DMS 273 (cell line): Measurements from ENCODE around the gene PRR23E.

Experiments
- DNase-seq: peaks from one replicate; lab custom pipeline; 2025; ENCODE audit not compliant: unreplicated experiment; lab: John Stamatoyannopoulos, UW

Gene PRR23E, protein sequence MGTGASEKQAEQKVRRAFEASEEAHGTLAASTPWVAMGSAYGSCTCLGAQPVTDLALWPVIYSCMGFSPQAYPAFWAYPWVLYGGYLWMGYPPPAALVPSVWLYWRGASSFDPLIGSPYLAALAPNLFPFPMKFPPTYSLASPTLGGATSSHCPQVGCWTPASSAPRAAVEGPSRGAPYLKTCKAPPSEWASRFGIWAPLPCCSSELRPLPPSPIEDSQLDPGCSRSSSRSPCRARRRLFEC

DNA sequence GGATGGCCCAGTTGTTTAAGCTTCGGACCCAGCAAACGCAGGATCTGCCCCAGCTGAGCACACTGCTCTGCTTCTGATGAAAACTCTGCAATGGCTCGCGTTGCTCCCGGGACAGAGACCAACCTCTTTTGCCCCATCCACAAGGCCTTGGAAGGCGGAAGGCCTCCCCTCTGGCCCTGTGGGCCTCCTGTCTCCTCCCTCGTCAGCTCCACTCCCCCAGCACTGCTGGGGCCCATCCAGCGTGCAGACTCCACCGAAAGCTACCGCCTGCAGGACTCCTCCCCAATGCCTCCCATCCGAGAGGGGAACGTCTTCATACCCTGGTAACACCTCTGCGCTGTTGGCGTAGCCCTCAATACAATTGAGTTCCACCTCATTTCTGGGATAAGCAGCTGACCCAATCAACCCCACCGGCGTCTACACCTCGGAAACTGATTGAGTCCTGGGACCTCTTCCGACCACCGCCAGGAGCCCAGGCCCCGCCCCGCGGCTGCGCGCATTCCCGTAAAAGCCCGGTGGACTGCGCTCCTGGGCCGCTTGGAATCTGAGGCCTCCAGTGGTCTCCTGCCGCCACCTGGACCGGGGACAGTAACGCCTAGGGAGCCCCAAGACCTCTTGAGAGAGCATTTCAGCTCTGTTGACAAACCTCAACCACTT lies at the start of gene PRR23E:
Gene PRR23E, plus strand, starts transcription at position 556 of the 657 bp plus-strand sequence. CDS start 3,555 bp downstream, outside the sequence.
- DNase-seq, result no peak

DNA sequence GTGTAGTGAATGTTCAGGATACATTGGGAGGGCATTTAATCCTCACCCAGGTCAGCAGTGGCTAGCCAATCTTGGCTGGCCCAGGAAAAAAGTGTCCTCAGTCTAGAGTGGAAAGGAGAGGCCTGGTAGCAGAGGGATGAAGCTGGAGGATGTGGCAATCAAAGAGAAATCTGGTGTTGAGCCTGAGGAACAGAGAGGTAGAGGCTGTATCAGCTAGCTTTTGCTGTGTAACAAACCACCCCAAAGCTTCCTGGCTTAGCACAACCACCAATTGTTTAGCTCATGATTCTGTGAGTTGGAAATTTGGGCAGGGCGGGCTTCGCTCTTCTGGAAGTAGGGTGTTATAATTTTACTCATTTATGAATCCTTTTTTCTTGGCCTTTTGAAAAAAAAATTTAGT lies 49.8 kb upstream of the PRR23E start:
- DNase-seq, result no peak

DNA sequence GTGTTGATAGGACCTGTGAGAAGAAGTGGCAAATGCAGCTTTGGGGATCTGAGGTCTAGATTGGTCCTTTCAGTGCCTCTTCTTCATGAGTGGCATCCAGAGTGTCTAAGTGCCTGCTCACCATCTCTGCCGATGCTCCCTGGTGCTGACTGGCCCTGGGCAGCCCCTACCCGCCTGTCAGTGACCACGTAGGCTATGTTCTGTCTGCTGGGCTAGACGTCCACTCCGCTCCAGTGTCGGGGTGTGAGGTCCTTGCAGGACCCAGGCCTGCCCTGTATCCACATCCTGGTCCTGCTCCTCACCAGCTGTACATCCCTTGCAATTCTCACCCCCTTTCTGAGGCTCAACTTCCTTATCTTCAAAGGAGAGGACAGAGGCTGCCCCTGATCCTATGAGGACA lies 48.3 kb upstream of the PRR23E start:
- DNase-seq, result no peak

DNA sequence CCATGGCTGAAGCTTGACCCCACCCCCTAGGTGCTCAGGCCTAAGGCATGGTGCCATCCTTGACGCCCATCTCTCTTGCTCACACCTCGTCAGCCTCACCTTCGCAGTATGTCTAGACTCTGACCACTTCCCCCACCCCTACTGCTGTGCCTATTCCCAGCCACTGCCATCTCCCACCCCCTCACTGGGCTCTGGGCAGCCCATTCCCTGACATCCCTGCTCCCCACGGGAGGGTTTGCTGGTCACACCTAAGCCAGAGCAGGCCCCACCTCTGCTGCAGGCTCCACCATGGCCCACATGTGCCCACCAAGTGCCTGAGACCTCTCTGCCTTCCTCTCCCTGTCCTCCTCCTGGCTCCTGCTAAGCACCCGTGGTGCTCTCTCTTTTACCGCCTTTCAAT lies 47.7 kb upstream of the PRR23E start:
- no peak for DNase-seq

DNA sequence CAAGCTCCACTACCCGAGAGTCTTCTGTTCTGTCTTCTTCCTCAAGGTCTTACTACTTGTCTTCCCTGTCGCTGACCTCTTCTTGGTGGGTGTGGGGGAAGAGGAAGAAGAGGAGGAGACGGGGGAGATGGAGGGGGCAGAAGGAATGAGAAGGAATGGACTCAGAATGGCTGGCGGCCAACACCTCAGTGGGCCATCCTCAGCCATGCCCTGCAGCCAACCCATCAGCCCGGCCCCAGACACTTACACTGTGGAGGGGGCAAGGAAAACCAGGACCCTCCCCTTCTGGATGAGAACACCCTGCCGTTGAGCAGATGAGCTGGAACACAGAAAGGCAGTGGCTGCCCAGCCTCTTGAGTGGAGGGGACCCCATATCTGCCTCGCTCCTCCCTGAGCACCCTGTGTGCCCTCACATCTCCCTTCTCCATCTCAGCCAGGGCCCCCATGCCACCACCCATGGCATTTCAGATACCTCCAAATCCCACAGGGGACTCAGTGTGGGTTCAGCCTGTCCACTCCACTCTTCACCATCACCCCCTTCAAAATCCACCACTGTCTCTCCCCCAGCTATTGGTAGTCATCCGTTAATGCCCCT lies 45.5 kb upstream of the PRR23E start:
- no peak for DNase-seq

DNA sequence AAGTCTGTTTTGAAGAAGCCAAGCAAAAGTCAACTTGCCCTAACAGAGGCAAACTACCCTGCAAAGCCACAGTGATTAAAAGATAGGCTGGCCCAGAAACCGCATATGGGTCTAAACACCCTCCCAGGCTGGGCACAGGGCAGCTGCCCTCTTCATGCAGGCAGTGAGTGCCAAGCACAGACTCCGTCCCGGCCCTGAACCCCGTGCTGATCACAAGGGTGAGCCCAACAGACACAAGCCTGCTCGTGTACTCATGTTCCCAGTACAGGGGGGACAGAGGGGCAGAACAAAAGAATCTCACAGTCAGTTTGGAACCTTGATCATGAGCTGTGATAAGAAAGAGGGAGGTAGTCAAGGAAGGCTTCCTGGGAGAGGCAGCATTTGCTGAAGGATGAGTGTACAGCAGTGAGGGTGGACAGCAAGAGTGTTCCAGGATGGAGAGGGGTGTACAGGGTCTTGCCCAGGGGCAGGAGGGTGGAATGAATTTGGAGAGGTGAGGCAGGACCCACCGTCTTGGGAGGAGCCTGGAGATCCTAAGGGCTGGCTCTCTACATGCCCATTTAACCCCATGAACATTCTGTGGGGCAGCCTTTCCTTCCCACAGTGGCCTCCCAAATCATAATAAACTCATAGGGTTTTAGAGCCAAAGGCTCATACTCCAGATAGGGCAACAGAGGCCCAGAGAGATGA lies 43.2 kb upstream of the PRR23E start:
- DNase-seq, result no peak

DNA sequence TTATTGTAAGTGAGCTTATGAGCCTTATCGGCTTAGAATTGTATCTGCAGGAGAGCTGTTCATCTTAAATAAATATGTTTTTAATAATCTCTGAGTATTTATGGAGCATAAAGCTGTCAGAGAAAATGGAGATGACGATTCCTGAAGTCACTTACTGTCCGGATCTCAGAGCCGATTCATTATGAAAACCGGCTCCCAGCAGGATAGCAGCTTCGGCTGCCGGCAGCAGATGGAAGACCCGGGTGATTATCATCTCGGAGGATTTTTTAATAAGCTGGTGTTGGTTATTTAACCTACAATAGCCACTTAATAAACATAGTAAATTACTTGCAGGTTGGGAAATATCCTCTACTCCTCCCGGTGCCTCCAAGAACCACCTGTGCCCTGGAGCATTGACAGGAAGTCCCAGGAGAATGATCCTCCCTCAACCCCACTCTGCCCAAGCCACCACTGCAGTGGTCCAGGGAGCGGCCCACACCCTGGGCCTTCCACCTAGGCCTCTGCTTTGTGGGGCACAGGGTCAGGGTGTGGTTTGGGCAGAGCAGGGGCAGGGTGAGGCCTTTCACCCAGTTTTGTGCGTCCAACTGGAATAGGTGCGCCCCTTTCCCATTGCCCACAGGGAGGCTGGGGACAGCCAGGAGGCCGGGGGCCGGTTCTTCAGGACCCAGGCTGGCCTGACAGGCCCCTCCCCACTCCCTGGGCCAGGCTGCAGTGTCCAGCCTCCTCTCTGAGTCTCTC lies 42.2 kb upstream of the PRR23E start:
- DNase-seq, result peak; percentile 77

DNA sequence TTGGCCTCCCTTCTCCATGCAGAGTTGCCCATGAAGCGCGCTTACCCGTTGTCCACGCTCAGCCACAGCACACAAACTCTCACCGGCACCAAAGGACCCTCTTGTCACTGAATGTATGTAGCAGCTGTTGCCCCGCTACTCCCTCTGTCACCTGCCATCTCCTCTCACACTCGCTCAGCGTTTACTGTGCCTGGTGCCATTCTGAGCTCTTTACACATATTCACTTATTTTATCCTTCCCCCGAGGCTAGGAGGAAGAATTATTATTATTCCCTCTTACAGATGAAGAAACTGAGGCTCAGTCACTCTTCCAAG lies 41.7 kb upstream of the PRR23E start:
- no peak for DNase-seq

DNA sequence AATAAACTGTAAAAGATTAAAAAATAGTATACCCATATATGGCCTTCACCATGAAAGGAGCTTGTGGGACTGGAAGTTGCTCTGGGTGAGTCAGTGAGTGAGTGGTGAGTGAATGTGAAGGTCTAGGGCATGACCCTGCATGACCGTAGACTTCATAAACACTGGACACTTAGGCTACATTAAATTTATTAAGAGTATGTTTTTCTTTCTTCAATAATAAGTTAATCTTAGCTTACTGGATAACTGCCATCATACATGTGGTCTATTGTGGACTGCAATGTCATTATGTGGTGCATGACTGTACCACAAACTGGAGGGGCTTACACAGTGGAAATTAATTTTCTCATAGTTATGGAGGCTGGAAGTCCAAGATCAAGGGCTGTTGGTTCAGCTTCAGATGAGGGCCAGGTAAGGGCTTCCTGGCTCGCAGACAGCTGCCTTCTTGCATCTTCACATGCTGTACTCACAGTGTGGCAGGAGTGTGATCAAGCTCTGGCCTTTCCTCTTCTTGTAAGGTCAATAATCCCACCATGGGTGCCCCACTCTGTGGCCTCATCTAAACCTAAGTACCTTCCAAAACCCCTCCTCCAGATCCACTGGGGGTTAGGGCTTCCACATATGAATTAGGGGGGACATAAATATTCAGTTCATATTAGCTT lies 40.8 kb upstream of the PRR23E start:
- no peak for DNase-seq

DNA sequence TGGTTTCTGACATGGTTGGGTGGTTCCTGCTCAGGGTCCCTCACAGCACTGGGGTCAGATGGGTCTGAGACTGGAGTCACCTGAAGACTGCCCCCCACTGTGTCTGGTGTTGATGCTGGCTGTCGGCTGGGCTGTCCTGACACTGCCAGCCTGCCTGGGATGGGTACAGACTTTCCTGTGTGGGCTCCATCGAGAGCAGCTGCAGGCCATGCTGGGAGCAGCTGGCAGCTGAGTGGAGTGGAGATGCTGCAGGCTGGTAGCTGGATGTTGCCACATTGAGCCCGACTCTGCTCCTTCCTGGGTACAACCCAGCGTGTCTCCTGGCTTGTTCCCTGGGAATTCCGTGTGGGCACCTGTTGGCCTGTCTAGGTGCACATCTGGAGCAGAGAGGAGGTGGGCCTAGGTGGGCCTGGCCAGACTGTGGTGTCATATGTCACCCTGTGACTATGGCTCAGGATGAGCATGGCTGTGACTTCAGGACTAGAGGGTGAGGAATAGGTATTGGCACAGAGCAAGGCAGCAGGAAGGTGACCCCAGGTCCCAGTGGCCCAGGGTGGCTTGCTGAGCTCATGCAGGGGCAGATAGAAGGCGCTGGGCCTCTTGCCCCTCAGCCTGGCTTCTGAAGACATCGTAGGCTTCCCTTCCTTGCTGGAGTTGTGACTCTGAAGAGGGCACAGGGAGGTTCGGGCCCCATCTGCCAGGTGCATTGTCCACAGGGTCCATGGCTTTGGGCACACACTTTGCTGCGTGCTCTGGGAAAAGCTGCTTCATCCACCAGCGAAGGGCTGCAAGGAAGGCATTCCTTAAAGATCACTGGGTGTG lies 40.0 kb upstream of the PRR23E start:
- DNase-seq, result peak; percentile 75

DNA sequence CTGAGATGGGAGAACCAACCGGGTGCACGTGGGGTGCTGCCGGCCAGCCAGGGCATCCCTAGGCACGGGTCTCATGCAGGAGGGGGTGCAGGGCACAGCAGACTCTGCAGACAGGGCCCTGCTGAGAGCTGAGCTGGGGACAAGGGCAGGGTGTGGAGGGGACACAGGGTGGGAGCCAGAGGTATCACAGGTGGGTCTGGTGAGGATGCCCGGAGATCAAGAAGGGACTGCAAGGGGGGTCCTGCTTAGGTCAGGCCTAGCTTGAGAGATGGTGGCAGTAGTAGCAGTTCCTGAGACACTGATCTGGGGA lies 39.5 kb upstream of the PRR23E start:
- DNase-seq, result no peak

DNA sequence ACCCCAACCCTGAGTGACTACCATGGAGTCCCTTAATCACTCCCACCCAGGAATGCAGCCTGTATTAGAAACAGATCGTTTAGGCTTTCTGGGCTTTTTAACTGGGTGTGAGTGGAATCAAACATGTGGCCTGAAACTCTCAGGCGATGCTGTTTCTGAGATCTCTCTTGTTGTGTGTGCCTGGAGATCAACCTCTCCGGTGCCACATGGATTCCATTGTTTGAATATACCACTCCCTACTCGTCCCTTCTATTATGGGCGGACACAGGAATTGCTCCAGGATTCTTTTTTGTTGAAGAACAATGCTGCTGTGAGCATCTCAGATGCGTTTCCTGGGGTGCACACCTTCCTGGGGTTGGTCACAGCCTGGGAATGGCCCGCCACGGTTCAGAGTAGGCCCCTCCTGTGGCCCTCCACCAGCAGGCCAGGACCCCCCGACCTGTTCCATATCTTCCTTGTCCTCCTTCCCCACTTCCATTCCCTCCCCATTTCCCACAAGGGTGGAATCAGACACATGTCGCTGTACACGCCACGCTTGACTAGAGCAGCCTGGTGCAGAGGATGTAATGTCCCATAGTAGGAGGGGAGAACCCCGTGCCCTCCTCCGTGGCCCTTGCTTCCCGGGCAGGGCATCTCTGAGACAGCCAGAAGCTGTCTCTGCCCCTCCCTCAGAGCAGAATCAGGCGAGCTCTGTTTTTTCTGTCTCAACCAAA lies 36.4 kb upstream of the PRR23E start:
- no peak for DNase-seq

DNA sequence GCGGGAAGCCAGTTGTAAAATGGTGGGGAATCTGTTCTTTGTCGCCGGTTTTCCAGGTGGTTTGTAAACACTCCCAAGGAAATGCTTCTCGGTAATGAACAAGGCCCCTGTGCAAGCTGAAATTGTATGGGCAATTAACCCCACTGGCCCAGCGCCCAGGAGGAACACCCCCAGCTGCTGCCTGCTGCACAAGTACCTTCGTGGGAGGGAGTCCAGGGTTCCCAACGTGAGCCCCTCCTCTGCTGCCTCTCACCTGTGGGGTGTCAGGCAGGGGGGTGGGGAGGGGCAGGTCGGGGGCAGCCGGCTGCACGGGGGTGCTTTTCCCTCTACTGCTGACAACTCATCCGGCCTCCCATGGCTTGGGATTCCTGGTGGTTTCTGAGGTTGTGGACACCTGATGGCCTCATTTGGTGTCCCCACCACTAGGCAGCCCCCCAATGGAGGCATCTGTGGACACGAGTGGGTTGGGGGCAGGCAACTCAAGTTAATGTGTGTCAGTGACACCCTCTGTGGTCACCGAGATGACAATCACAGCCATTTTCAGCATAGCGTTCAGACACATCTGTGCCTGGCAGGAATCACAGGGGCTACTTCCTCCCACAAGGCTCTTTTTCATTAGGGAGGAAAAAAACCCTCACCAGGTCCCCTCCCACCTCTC lies 35.6 kb upstream of the PRR23E start:
- peak; percentile 84 for DNase-seq

DNA sequence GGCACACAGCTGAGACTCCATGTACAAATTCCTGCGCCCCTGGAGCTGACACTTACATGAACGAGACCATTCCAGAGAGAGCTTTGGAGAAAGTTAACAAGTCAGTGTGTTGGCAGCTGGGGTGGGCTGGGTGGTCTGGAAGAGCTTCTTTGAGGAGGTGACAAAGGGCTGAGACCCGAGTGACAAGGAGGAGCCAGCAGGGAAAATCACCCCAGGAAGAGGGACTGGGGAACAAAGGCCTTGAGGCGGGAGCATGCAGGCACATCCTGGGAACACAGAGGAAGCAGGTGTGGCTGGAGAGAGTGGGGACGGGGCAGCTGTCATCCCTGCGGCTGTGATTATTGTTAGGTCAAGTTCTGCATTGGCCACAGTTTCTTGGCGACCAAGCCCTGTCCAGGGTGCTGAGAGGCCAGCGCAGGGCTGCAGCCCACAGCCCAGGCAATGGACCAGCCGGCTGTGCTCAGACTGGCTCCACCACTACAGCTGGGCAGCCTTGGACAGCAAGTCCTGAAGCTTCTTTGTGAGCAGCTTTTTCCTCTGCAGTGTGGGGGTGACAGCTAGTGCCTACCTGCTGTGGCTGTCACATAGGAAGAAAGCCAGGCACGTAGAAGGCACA lies 34.2 kb upstream of the PRR23E start:
- no peak for DNase-seq

DNA sequence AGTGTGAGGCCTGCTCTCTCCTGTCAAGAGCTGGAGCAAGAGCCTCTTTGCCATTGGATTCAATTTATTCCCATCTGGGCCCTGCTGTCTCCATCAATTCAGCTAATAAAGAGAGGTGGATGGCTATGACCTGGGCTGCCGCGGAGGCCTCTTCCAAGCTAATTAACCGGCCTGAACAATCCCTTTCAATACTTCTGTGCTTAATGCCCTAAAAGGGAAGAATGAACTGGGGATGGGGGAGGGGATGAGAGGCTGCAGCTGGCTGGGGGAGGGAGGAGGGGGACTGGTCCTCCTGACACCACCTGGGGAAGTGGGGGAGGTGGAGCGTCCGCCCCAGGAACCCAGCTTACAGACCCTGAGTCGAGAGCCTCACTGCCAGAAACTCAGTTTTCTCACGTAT lies 33.4 kb upstream of the PRR23E start:
- no peak for DNase-seq

DNA sequence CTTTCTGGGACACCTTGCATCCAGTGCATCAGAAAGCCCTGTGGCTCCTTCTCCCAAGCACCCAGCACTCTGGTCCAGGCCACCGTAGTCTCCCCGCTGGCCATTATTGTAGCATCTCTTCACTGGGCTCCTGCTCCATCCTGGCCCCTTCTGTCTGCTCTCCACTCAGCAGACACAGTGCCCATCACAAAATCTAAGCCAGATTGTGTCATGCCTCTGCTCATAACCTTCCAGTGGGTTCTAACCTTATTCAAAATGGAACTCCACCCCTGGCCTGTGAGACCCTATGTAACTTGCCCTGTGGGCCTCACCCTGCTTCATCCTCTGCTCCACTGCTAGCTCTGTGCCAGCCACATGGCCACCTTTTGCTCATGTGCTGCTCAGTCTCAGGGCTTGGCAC lies 31.7 kb upstream of the PRR23E start:
- DNase-seq, result no peak

DNA sequence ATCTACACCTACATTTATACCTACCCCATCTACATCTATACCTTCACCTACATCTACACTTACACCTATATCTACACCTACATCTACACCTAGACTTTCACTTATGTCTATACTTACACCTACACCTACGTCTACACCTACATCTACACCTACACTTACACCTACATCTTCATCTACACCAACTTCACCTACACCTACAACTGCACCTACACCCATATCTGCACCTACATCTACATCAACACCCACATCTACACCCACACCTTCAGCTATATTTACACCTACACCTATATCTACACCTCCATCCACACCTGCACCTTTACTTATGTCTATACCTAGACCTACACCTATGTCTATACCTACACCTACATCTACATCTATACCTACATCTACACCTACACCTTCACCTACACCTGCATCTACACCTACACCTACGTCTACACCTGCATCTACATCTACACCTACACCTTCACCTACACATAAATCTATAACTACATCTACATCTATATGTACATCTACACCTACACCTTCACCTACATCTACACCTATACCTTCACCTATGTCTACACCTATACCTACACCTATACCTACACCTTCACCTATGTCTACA lies 30.9 kb upstream of the PRR23E start:
- DNase-seq, result no peak

DNA sequence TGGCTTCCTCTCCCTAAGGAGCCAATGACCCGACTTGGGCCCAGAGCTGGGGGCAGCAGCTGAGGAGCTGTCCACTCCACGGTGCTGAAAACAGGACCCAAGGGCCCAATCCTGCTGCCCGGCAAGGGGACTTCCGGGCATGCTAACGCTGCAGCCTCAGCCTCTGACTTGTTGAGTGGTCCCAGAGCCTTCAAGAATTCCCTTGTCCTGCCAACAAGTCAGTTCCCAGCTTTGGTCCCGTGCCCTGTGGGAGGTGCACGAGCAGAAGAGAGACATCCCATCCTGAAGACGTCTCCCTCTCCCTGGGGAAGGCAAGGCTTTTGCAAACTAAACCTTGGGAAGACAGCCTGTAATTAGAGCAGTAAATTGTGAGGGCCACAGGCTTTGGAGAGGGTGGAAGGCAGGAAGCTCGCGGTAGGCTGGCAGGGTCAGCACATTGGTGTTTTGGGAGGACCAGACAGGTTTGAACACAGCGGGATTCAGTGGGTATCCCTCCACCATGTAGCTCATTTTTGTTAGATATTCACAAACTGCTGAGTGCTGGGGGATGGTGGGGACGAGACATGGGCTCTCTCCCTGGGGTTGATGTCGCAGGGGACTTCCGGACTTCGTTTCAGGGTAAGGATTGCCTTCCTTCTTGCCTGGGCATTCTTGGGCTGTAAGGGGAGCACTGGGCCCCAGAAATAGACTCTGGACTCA lies 29.8 kb upstream of the PRR23E start:
- DNase-seq, result peak; percentile 35
